Astrocyte (in vitro differentiated cells and primary cell): ENCODE measurements around the gene CNTNAP2. TPM values are rescaled to one million over a fixed set of nuclear protein-coding genes. Genes with fewer than 3 reads are reported as not detected.

Experiments used
- DNase-seq: peaks from one replicate; pipeline ENCODE4 v3.0.0-alpha.2; 2010; ENCODE audit warnings: low read depth
- FAIRE-seq: peaks from 2 replicates; lab custom pipeline; 2011; peaks lifted over from hg19 to GRCh38; lab: Jason Lieb, UNC
- H2AFZ ChIP-seq: 2 replicates; pipeline ENCODE4 v1.6.0; 2012; ENCODE audit warnings: low read depth, low read length, inconsistent platforms
- H3K27ac ChIP-seq: 2 replicates; pipeline ENCODE4 v1.5.1; 2011; ENCODE audit warnings: low read depth, low read length, inconsistent platforms
- H3K27me3 ChIP-seq: 2 replicates; pipeline ENCODE4 v1.6.0; 2011; ENCODE audit warnings: low read length, inconsistent platforms; ENCODE audit not compliant: insufficient read depth
- H3K36me3 ChIP-seq: 2 replicates; pipeline ENCODE4 v1.5.1; 2011; ENCODE audit warnings: low read length, inconsistent platforms; ENCODE audit not compliant: insufficient read depth
- H3K4me1 ChIP-seq: 2 replicates; pipeline ENCODE4 v1.5.1; 2011; ENCODE audit warnings: low read length, inconsistent platforms; ENCODE audit not compliant: insufficient read depth
- H3K4me2 ChIP-seq: 2 replicates; pipeline ENCODE4 v1.6.0; 2012; ENCODE audit warnings: low read length, inconsistent platforms
- H3K4me3 ChIP-seq: 2 replicates; pipeline ENCODE4 v1.5.1; 2011; ENCODE audit warnings: low read depth, mild to moderate bottlenecking, low read length, inconsistent platforms; ENCODE audit not compliant: insufficient read depth
- H3K79me2 ChIP-seq: 2 replicates; pipeline ENCODE4 v1.6.0; 2012; ENCODE audit warnings: mild to moderate bottlenecking, low read length, inconsistent platforms; ENCODE audit not compliant: insufficient read depth
- H3K9ac ChIP-seq: 2 replicates; pipeline ENCODE4 v1.6.0; 2012; ENCODE audit warnings: mild to moderate bottlenecking, low read length, inconsistent platforms
- H3K9me3 ChIP-seq: 2 replicates; pipeline ENCODE4 v1.5.1; 2012; ENCODE audit warnings: low read depth, mild to moderate bottlenecking, low read length, inconsistent platforms; ENCODE audit not compliant: insufficient read depth
- H4K20me1 ChIP-seq: 2 replicates; pipeline ENCODE4 v1.6.0; 2012; ENCODE audit warnings: low read length, inconsistent platforms; ENCODE audit not compliant: insufficient read depth
- H3K27ac Mint-ChIP-seq: one replicate; pipeline ENCODE4 v1.8.0; 2021; ENCODE audit warnings: mild to moderate bottlenecking, mixed read lengths; ENCODE audit not compliant: unreplicated experiment
- H3K27me3 Mint-ChIP-seq: one replicate; pipeline ENCODE4 v1.8.0; 2021; ENCODE audit warnings: low read depth, mixed read lengths; ENCODE audit not compliant: unreplicated experiment
- H3K36me3 Mint-ChIP-seq: one replicate; pipeline ENCODE4 v1.8.0; 2021; ENCODE audit warnings: low read depth, mixed read lengths; ENCODE audit not compliant: unreplicated experiment
- H3K4me1 Mint-ChIP-seq: one replicate; pipeline ENCODE4 v1.8.0; 2021; ENCODE audit warnings: low read depth, mixed read lengths; ENCODE audit not compliant: unreplicated experiment
- H3K4me3 Mint-ChIP-seq: one replicate; pipeline ENCODE4 v1.8.0; 2021; ENCODE audit warnings: mild to moderate bottlenecking, moderate library complexity, mixed read lengths; ENCODE audit not compliant: unreplicated experiment
- H3K9me3 Mint-ChIP-seq: one replicate; pipeline ENCODE4 v1.8.0; 2021; ENCODE audit warnings: mild to moderate bottlenecking, mixed read lengths; ENCODE audit not compliant: unreplicated experiment
- CTCF ChIP-seq: IDR thresholded peaks from 2 replicates; pipeline ENCODE4 v1.5.1; 2011; ENCODE audit warnings: low read depth, mild to moderate bottlenecking, inconsistent platforms, low read length, moderate library complexity; ENCODE audit not compliant: insufficient read depth
- EZH2 ChIP-seq: IDR thresholded peaks from 2 replicates; pipeline ENCODE4 v1.6.1; 2012; ENCODE audit warnings: mild to moderate bottlenecking, low read length, inconsistent platforms; ENCODE audit not compliant: insufficient read depth
- total RNA-seq: library from RNA; stranded (reverse); gene quantifications from 2 replicates; pipeline ENCODE4 v1.2.1, GENCODE V29; 2021

Gene CNTNAP2
- total RNA-seq, 1 donor from 2014 or later: 20.0 TPM

GRCh38 chr7:148337246-148337965 lies 2220.8 kb downstream of the CNTNAP2 start:
- no peaks in the 10 kb centered on the region for H4K20me1 ChIP-seq
- peak overlapping the region; percentile 97 for H3K27ac Mint-ChIP-seq
- peaks cover 50% of the 10 kb centered on the region for H3K4me1 Mint-ChIP-seq
- no peaks in the 10 kb centered on the region for H3K27me3 Mint-ChIP-seq
- no peak overlapping the region for H2AFZ ChIP-seq
- H3K27me3 ChIP-seq: peaks cover 14% of the 10 kb centered on the region
- peaks cover 8% of the 10 kb centered on the region for H3K4me1 ChIP-seq
- no peak overlapping the region for H3K9ac ChIP-seq
- no peaks in the 10 kb centered on the region for H3K36me3 Mint-ChIP-seq
- no peak overlapping the region for H3K4me2 ChIP-seq
- DNase-seq (no peak), FAIRE-seq (no peak)
- H3K79me2 ChIP-seq: no peaks in the 10 kb centered on the region
- no peak overlapping the region for H3K4me3 ChIP-seq
- H3K36me3 ChIP-seq: no peaks in the 10 kb centered on the region
- no peaks in the 10 kb centered on the region for H3K9me3 Mint-ChIP-seq
- H3K27ac ChIP-seq: no peak overlapping the region
- H3K9me3 ChIP-seq: no peaks in the 10 kb centered on the region
- TF ChIP-seq EZH2: no peak
- TF ChIP-seq CTCF: no peak
- H3K4me3 Mint-ChIP-seq: no peak overlapping the region

GRCh38 chr7:148337995-148338747 lies 2221.6 kb downstream of the CNTNAP2 start:
- no peak for TF ChIP-seq CTCF
- no peak for TF ChIP-seq EZH2
- Mint-ChIP-seq H3K27ac (peak overlapping the region; percentile 1), H3K9me3 (no peaks in the 10 kb centered on the region), H3K4me1 (peaks cover 46% of the 10 kb centered on the region), H3K36me3 (peaks cover 1% of the 10 kb centered on the region), H3K4me3 (peak overlapping the region; percentile 89), H3K27me3 (no peaks in the 10 kb centered on the region)
- Histone ChIP-seq H2AFZ (no peak overlapping the region), H3K4me2 (no peak overlapping the region), H3K9ac (no peak overlapping the region), H3K9me3 (peaks cover 2% of the 10 kb centered on the region), H3K27ac (no peak overlapping the region), H3K36me3 (no peaks in the 10 kb centered on the region), H3K4me1 (peaks cover 8% of the 10 kb centered on the region), H3K4me3 (no peak overlapping the region), H3K27me3 (peaks cover 14% of the 10 kb centered on the region), H3K79me2 (no peaks in the 10 kb centered on the region), H4K20me1 (no peaks in the 10 kb centered on the region)
- no peak for FAIRE-seq
- DNase-seq: no peak
